ENCODE data around the gene RGL1.

The RGL1 gene

DNA sequence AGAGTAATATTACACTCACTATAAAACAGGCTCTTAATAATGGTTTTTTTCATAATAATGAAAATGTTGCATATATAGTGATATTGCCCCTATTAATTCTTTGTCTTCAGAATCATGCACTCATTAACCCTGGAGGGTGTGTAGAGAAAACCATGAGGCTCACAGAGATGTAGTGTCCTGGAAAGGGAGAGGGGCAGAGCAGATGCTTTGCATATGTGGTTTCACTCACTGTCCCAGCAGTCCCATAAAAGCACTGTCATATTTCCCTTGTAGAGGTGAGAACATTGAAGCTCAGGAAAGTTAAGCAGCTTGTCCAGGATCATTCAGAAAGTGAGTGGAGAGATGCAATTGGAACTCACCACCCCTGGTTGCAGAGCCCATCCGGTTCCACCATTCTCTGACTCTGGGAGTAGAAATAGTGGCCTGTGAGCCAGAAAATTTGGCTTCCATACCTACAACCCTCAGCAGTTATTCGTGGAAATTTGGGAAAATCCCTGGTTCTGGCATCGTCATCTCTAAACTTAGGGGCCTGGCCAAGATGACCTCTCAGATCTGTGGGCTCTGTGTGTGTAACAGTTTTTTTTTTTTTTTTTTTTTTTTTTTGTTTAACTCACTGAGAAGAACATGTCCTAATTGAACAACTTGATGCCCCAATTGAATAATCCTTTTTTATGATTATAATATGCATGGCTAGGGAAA lies 86.4 kb downstream of the RGL1 start:
- DNase-seq = no peak

DNA sequence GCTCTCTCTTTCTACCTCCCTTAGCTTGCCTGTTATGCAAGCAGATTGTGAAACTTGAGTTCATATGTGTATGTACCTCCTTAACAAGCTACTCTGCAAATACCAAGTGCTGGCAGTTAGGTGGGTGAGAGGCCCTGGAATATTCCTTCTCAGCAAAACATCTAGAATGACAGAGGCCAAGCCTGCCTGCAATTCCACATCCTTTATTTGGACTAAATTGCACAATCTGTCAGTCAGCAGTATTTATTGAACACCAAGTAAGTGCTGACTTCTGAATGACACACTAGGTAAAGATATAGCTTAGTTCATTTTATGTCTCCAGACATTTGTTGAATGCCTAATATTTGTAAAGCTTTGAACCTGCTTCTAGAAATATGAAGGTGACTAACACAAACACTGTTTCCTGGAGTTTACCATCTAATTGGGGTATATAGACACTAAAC lies 87.5 kb downstream of the RGL1 start:
- DNase-seq = no peak

DNA sequence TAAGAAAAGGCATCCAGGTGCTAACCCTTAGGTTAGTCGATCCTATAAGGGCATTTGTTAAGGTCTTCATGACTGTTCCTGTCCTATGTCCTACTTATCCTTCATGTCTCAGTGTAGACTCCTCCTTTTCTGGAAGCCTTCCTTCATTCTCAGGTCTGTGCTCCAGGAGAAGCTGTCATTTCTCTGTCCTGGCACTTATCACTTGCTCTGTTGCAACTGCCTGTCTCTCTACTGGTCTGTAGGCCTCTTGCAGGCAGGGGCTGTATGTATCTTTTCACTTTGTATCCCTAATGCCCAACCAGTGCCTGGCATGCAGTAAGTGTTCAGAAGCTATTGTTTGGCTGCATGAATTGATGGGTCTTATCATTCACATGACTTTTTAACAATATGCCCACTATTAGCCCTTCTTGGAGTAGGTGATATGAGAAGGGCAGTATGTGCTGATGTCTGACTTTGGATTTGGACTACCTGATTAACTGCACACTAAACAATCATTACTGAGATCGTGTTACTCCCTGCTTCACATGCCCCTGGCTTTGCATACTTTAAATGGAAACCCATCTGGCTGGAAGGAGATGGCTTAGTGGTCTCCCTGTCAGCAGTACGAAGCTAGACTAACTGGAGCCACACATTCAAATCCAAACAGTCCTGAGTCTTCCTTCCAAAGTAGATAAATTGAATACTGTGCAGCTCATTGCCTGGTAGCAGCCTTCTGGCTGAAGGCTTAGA lies 88.8 kb downstream of the RGL1 start:
- no peak for DNase-seq

DNA sequence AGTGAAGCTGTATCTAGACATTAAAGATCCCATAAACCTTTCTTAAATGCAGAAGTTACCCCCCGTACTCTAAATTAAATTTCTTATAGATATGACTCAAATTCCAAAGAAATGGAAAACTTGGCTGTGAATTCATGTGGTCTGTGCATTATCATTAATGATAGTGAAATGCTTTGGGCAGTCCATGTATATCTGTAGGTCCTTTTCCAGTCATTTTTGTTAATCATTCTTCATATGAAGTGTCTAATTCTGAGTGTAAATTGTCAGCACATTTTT lies 89.3 kb downstream of the RGL1 start:
- DNase-seq = no peak

DNA sequence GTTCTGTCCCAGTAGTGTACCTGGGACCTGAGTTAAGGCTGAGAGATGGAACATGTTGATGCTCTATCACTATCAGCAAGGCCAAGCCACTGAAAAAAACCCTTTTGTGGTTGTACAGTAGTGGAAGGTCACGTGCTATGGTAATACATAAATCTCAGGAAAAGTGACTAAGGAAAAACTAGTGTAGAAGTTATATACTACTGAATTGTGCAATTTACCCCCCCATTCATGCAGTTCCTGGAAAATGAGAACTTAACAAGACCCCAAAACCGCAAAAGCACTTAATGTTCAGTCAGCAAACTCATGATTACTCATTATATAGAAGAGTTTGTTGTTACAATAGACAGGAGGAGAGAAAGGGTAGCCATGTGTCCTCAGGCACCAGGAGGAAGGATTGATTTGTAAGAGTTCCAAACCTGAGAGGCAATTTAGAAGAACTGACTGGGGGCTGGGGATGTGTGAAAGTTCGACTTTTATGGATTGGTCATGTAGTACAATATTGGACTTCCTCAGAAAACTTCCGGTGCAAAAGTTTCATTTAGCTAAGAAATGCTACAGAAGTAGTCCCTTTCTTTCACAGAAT lies 91.6 kb downstream of the RGL1 start:
- DNase-seq = no peak

DNA sequence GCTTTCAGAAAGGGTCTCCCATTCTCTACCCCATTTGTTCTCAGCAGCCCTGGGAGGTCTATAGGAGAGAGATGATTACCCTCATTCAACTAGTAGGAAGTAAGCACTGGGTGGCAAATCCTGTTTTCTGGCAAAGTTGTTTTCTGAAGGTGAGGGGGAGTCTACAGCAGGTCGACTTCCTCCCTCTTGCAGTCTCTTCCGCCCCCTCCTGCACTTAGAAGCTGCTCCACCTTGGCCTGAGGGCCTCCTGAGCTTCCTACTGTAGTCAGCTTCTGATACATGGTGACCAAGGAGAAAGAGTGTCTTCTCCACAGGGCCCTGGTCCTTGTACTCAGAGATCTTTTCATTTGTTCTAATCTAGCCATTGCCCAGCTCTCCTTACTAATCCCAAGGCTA lies 93.1 kb downstream of the RGL1 start:
- no peak for DNase-seq

DNA sequence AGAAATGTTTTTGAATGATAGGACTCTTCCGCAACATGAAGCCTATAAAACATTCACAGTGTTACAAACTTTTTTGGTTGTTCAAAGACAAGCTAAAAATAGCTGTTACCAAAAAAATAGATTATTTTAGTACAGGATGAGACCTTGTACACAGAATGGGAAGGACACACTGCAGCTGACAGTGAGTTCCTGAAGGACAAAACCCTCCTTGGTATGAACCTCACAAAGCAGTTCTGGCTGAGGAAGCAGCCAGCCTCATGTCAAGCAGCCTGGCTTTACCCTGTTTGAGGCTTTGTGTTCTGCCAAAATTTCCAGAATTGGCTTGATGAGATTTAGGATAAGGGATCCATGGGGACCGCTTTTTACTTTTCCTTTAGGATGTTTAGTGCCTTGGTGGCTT lies 93.7 kb downstream of the RGL1 start:
- no peak for DNase-seq

DNA sequence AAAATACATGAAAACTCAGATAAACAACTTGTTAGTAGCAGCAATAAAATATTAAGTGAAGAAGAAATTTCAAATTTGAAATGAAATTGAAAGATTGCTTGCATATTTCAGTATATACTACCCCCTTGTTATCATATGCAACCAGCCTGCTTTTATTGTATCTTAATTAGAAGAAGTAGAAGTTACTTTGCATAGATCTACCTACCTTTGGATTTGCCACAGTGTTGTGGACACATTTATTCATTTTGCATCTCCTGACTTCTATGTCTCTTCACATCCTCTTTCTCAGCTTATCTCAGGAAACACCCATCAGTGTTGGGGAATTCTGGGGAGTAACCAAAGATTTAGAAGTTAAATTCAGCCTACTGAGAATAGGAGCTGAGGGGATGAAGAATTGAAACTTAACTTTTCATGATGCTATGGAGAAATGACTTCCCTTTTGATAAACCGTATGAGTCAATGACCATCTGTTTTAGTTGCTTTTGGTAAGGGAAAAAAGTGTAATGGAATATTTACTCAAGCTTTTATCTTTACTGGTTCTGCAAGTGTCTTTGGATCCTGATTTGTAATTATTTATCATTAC lies 96.9 kb downstream of the RGL1 start:
- DNase-seq = no peak

DNA sequence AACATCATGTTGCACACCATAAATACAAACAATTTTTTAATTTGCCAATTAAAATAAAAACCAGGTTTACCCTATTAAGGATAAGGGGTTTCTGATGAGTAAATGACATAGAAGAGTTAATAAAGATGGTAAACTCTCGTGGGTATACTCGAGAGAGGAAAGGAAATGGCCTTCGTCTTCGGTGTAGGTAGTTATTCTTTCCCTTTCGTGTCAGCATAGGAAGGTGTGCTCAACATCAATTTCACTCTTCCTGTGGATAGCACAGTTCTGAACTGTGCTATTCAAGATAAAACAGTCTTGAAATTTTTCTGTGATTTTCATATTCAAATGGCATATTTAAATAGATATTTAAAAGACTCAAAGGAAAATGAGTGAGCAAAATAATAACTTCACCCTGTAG lies 98.2 kb downstream of the RGL1 start:
- DNase-seq = no peak

DNA sequence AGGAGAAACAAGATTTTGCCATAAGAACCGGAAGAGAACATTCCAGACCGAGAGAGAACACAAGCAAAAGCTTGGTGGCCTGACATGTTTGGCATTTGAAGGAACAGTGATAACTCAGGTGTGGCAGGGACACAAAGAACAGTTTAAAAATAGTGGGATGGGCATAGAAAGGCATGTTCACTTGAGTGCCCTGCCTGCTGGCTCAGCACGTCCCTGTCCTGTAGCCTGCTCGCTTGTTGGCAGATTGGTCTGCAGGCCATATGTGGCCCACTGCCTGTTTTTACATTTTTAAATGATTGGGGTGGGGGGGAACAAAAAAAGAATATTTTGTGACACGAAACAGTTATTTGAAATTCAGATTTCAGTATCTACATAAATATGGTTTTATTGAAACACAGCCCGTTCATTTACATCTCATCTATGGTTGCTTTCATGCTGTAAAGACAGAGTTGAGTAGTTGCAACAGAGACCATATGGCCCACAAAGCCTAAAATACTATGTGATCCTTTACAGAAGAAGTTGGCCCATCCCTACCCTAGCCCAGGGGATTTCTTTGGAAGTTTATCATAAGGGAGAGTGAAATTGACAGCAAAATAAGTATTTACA lies 100.7 kb downstream of the RGL1 start:
- no peak for DNase-seq

DNA sequence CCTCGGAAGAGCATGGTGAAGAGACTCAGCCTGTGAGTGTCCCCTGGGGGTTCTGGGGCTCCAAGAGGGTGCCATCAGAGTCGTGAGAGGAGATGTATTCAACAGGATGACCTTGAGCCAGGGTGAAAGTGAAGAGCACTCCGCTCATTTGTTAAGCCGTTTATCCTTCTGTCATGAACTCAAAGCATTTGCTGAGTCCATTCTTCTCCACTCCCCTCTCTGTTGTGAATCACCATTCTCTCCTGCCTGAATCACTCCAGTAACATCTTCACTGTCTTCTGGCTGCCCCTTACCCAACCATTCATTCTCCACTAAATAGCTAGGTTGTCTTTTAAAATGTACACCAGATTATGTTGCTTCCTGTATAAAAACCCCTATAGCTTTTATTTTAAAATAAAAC lies 102.2 kb downstream of the RGL1 start:
- DNase-seq = no peak

DNA sequence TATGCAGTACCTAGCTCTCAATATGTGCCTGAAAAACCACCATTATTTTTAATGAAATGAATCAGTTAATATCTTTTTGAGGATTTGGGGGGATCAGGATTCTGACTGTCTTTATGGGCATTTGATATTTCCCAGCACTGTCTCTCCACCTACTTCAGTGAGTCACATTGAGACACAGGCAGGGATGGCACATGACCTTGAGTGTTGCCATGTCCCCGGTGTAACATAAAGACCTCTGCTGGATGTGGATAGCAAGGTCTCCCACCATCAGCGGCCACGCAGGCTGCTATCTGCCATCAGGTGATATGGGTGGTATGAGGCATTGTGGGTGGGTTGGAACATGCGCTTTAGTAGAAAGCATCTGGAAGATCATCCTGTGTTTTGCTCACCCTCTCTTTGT lies 103.2 kb downstream of the RGL1 start:
- DNase-seq = no peak

DNA sequence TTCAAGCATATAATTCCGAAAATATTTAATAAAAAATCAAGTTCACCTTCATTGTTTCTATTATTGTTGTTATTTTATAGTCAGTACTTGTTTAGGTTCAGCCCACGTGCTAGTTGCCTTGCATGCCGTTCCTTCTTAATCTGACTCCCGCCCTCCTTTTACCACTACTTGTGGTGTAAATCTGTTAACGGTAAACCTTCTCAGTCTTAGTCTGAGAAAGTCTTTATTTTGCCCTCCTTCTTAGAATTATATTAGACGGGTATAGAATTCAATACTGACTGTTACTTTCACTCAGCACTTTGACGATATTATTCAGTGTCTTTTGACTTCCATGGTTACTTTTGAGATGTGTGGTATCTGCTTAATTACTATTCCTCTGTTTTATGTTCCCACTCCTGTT lies 104.8 kb downstream of the RGL1 start:
- no peak for DNase-seq

DNA sequence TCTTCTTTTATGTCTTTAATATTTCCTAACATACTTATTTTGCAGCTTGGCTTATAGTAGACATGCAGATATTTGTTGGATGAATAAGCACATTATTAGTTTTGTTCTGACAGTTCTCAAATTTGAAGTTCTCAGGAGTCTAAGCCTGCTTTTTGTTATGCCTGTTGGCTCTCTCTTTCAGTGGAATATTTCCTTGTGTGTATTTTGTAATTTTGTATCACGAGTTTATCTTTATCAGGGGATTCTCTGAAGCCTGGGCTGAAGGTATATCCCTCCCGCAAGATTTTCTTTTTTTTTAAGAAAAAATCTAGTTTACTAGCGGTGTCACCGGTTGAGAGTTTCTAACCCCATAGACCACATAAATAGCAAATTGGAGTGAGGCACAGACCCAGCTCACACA lies 105.9 kb downstream of the RGL1 start:
- no peak for DNase-seq

DNA sequence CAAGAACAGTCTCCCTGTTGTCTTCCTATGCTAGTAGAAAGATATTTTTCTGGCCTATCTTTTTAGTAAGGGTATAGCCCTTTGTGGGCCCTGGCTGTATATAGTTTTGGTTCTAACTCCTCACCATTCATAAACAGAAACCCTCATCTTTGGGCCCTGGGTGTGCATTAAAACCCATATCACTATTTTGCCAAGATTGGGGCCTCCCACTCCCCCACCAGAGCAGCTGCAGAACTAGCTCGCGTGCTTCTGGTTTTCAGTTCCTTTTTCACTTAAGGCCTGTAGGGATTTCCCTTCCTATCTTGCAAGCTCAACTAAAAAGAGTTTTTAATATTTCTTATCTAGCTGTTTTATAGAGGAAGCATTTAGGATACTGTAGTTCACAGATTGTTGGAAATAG lies 106.4 kb downstream of the RGL1 start:
- DNase-seq = peak; percentile 49

DNA sequence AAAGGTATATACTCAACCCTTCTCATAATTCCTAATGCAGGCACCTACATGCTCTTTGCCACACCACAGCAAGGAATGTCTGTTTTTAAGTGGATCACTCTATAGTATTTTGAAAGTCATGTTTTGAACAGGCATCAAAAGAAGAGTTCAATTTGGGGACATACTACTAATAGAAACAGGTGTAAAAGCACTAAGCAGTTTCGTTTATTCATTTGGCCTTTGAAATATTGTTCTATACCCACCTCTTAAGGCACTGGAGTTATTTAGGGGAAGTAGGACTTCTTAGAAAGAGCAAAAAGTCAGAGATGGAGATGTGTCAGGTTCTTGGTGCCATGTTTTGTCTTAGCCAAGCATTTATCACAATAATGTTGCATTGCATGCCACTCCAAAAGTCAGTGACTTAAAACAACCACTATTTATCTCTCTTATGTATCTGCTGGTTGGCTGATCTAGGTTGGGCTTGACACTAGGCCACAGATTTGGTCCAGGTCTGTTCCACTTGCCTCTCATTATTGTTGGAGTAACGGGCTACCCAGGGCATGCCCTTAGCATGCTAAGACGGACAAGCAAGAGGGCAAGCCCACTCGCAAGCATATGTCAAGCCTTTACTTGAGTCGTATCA lies 107.5 kb downstream of the RGL1 start:
- DNase-seq = no peak

DNA sequence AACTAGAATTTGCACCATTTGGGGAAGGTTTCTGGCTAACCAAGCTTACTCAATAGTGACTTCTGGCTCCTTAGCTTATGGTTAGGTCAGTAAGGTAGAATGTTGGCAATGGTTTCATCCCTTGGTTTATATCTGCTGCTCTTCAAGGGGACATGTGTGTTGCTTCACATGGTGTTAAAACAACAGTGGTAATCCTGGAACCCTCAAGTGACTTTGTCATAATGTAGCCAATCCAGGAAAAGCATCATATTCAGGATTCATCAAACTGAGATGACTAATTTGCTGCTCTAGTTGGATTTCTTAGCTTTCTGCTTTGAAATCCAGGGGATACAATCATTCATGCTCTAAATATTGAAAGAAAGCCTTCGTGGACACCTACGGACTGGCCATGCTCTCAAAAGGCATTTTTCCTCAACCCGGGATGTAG lies 108.7 kb downstream of the RGL1 start:
- DNase-seq = no peak

DNA sequence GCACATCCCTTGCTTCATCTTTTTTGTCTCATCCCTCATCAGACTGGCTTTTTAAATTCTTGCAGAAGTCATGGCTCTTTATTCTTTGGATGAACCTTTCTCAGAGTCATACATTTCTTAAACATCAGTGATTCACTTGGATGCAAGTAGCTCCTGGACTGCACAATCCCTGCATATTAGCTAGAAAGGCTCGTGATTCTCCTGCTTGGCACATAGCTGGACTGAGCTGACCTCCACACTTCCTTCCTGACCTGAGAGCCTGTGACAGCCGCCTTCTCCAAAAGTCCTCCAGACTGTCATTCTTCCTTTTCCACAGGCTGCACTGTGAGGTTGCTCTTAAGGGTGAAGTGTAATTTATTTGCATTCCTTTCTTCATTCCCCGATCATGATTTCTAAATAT lies 109.4 kb downstream of the RGL1 start:
- no peak for DNase-seq

DNA sequence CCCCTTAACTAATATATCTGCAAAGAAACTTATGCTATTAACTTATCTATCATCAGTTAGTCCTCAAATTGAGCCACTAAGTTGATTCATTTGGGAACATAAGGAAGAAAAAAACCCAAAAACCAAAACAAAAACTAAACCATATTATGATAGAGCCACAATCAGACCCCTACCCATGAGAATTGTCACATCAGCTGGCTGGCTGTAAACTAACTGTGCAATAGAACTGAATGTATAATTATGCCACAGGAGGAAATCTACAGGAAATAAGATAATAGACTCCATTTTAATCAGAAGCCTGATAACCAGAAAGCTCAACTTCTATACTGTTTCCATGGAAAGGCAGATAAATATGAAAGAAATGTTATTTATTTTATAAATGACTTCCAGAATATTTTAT lies 110.0 kb downstream of the RGL1 start:
- no peak for DNase-seq

DNA sequence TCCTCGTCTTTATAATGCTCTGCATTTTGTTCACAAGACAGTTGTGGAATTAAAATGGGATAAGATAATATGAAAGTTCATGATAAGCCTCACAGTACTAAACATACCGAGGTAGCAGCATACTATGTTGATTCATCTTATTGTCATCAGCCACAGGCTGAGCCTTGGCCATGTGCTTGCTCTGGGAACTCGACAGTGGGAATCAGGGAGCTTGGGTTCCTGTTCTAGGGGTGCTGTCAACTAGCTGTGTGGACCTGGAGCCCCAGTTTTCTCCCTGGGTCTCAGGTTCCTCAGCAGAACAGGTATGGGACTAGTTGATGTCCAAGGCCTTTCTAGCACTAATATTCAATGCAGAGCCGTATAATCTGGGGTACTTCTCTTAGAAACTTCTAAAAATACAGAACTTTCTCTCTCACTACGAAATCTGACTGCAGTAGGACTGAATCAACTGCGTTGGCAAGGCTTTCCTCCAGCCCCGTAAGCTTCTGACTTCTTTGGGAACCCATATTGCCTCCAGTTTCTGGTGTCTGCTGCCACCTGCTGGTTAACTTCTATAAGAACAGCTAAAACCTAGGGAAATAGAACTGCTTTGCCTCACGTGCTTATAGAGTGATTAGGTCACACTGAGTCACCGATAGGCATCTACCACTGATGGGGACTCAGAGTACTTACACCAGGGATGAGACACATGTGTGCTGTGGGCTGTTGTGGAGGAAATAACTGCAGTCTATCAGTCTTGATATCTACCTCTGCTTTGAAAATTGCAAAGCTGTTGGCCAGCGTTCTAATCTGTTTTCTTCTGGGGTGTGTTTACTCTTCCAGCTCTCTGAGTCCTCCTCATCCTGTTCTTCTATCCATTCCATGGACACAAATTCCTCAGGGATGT lies 110.9 kb downstream of the RGL1 start:
- peak; percentile 68 for DNase-seq

DNA sequence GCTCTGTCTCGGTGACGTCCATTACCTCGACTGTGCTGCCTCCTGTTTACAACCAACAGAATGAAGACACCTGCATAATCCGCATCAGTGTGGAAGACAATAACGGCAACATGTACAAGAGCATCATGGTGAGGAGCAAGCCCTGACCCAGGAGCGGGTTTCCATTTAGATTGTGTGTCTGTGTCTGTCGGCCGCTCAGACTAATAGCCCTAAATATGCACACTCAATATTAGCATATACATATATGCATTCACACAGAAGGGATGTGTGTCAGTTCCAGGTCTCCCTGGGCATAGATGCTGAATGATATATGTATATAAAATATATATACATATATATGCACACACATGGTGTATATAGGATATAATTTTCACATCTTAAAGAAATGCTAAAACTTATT lies 111.7 kb downstream of the RGL1 start:
- DNase-seq = no peak

DNA sequence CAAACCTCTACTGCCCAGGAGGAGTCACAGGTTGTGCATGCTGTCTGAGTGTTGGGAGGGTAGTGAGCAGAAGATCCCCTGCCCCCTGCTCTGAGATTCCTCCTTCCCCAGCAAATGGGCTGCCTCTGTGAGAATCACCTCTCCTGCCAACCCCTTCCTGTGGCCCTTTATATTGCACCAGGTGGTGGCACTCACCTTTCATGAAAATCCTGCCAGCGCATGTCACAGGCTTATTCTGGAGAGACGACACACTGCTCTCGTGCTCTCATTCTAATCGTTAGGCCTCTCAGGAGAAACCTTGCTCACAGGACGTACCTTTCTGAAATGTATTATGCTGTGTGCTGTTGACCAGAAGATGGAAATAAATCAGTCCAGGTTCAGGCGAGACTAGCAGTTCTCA lies 113.7 kb downstream of the RGL1 start:
- DNase-seq = no peak
